Endodermal cell (in vitro differentiated cells): ENCODE results near the gene SPHKAP. TPM values are rescaled to one million over a fixed set of nuclear protein-coding genes. Genes with fewer than 3 reads are reported as not detected.
A peak's percentile ranks its signal among the peaks of the same experiment; 100 is the strongest.

Source experiments
- DNase-seq: peaks from one replicate; pipeline ENCODE4 v3.0.0-alpha.2; 2017
- H3K27ac ChIP-seq: 2 replicates; pipeline ENCODE4 v1.5.1; 2013; ENCODE audit warnings: mild to moderate bottlenecking, low read depth, low read length, moderate library complexity
- H3K27me3 ChIP-seq: 2 replicates; pipeline ENCODE4 v1.6.1; 2013; ENCODE audit warnings: mild to moderate bottlenecking, low read length, moderate library complexity; ENCODE audit not compliant: insufficient read depth, control insufficient read depth, poor library complexity, severe bottlenecking
- H3K36me3 ChIP-seq: 2 replicates; pipeline ENCODE4 v1.7.0; 2013; ENCODE audit warnings: mild to moderate bottlenecking, low read length, moderate library complexity; ENCODE audit not compliant: control insufficient read depth, insufficient read depth
- H3K4me1 ChIP-seq: one replicate; pipeline ENCODE4 v1.7.0; 2013; ENCODE audit warnings: low read length; ENCODE audit not compliant: control insufficient read depth, insufficient read depth
- H3K4me3 ChIP-seq: 2 replicates; pipeline ENCODE4 v1.5.1; 2013; ENCODE audit warnings: mild to moderate bottlenecking, low read length, moderate library complexity
- H3K9ac ChIP-seq: 2 replicates; pipeline ENCODE4 v1.6.1; 2013; ENCODE audit warnings: mild to moderate bottlenecking, low read length, moderate library complexity; ENCODE audit not compliant: poor library complexity, severe bottlenecking; ENCODE audit errors: extremely low read depth
- H3K9me3 ChIP-seq: 2 replicates; pipeline ENCODE4 v1.6.1; 2013; ENCODE audit warnings: mild to moderate bottlenecking, low read length, moderate library complexity; ENCODE audit not compliant: control insufficient read depth
- H3K27ac Mint-ChIP-seq: 2 replicates; pipeline ENCODE4 v1.8.0; 2020; ENCODE audit warnings: mixed read lengths
- H3K27me3 Mint-ChIP-seq: 2 replicates; pipeline ENCODE4 v1.8.0; 2021; ENCODE audit warnings: mild to moderate bottlenecking, mixed read lengths; ENCODE audit not compliant: insufficient read depth
- H3K36me3 Mint-ChIP-seq: 2 replicates; pipeline ENCODE4 v1.8.0; 2020; ENCODE audit warnings: low read depth, mixed read lengths
- H3K4me1 Mint-ChIP-seq: 2 replicates; pipeline ENCODE4 v1.8.0; 2020; ENCODE audit warnings: mixed read lengths
- H3K4me3 Mint-ChIP-seq: 2 replicates; pipeline ENCODE4 v1.8.0; 2020; ENCODE audit warnings: mild to moderate bottlenecking, moderate library complexity, mixed read lengths
- H3K9me3 Mint-ChIP-seq: 2 replicates; pipeline ENCODE4 v1.8.0; 2020; ENCODE audit warnings: mild to moderate bottlenecking, mixed read lengths
- CTCF ChIP-seq: fragments of 200-600 bp; sonication (generic); conservative IDR thresholded peaks from 2 replicates; pipeline ENCODE4 v1.5.0; 2021; ENCODE audit warnings: antibody characterized with exemption, mild to moderate bottlenecking
- WGBS, 2 experiments: methylation state at CpG; one replicate each; pipeline versions ENCODE4 v1.1.5 to v1.1.7; 2013; ENCODE audit warnings: missing lambda C conversion rate in 2 of 2, mixed read lengths in 1 of 2; ENCODE audit not compliant: insufficient coverage in 1 of 2, insufficient read length in 1 of 2; 5-methylcytosine and 5-hydroxymethylcytosine counted together
- total RNA-seq, 2 donors: library from RNA; stranded (reverse); fragmentation: NEBNext Ultra II Directional in 1 of 2; extraction: Animal tissue kit (Norgen Biotek cat#: 25700) in 1 of 2; gene quantifications; 2 replicates in 1 of 2; 3 replicates in 1 of 2; pipeline ENCODE4 v1.2.1, GENCODE V29; 2021

Gene SPHKAP
- total RNA-seq, 2 donors from 2014 or later = 0.18 TPM; not detected in 1

GRCh38 chr2:228017784-228018183 lies 163.7 kb downstream of the SPHKAP start:
- H3K9me3 ChIP-seq = no peaks in the 10 kb centered on the region
- H3K27ac ChIP-seq = no peak overlapping the region
- no peak for DNase-seq
- H3K4me1 ChIP-seq = no peaks in the 10 kb centered on the region
- no peak for TF ChIP-seq CTCF
- Mint-ChIP-seq H3K9me3 (peaks cover 3% of the 10 kb centered on the region), H3K27me3 (no peaks in the 10 kb centered on the region), H3K36me3 (no peaks in the 10 kb centered on the region), H3K4me1 (no peaks in the 10 kb centered on the region), H3K27ac (no peak overlapping the region), H3K4me3 (no peak overlapping the region)
- no peak overlapping the region for H3K9ac ChIP-seq
- WGBS, 2 experiments = 92 to 97% methylated on average over 10 to 14 of the region's 14 CpGs
- no peaks in the 10 kb centered on the region for H3K36me3 ChIP-seq
- H3K27me3 ChIP-seq = no peaks in the 10 kb centered on the region
- H3K4me3 ChIP-seq = no peak overlapping the region

GRCh38 chr2:228016402-228016801 lies 165.1 kb downstream of the SPHKAP start:
- no peak for TF ChIP-seq CTCF
- no peaks in the 10 kb centered on the region for H3K36me3 ChIP-seq
- no peak overlapping the region for H3K9ac ChIP-seq
- Mint-ChIP-seq H3K27me3 (no peaks in the 10 kb centered on the region), H3K27ac (no peak overlapping the region), H3K4me3 (no peak overlapping the region), H3K4me1 (no peaks in the 10 kb centered on the region), H3K9me3 (peaks cover 3% of the 10 kb centered on the region), H3K36me3 (no peaks in the 10 kb centered on the region)
- no peaks in the 10 kb centered on the region for H3K4me1 ChIP-seq
- no peak overlapping the region for H3K27ac ChIP-seq
- 77 to 82% methylated on average over 9 to 10 of the region's 10 CpGs for WGBS, 2 experiments
- no peaks in the 10 kb centered on the region for H3K27me3 ChIP-seq
- H3K9me3 ChIP-seq = no peaks in the 10 kb centered on the region
- peak; percentile 58 for DNase-seq
- H3K4me3 ChIP-seq = no peak overlapping the region

- no peaks in the 10 kb centered on the region for H3K36me3 Mint-ChIP-seq
- no peak for TF ChIP-seq CTCF
- H3K4me3 ChIP-seq = no peak overlapping the region
- H3K4me1 Mint-ChIP-seq = no peaks in the 10 kb centered on the region
- WGBS, 2 experiments = 100% methylated on average over 1 of the region's 1 CpG; no CpG with 5 or more reads in 1 of the 2 experiments
- no peaks in the 10 kb centered on the region for H3K36me3 ChIP-seq
- H3K4me1 ChIP-seq = no peaks in the 10 kb centered on the region
- H3K4me3 Mint-ChIP-seq = no peak overlapping the region
- H3K27me3 ChIP-seq = no peaks in the 10 kb centered on the region
- H3K27ac ChIP-seq = no peak overlapping the region
- H3K9me3 ChIP-seq = no peaks in the 10 kb centered on the region
- H3K9me3 Mint-ChIP-seq = peaks cover 3% of the 10 kb centered on the region
- no peaks in the 10 kb centered on the region for H3K27me3 Mint-ChIP-seq
- H3K27ac Mint-ChIP-seq = no peak overlapping the region
- H3K9ac ChIP-seq = no peak overlapping the region
- no peak for DNase-seq
These were observed 165.7 kb downstream of the SPHKAP start for GRCh38 chr2:228015741-228016140.
